Gastrocnemius medialis (tissue), 4 donors: ENCODE data around the gene ZBTB17. TPM values are rescaled to one million over a fixed set of nuclear protein-coding genes. Genes with fewer than 3 reads are reported as not detected.

Experiments used
- ATAC-seq, 2 donors: fragments of 150-250 bp; one replicate each; pipeline ENCODE4 v1.9.1; 2016
- DNase-seq, 2 donors: peaks; one replicate each; pipeline ENCODE4 v3.0.0-alpha.2; 2019
- H3K27ac ChIP-seq, 4 donors: fragments of 200-600 bp; sonication (generic); 1 replicate in 1 of 4; 2 replicates in 3 of 4; pipeline ENCODE4 v1.5.1; 2016 to 2018; ENCODE audit warnings: mild to moderate bottlenecking in 2 of 4, moderate library complexity in 1 of 4
- H3K27me3 ChIP-seq, 3 donors: fragments of 200-600 bp; sonication (generic) in 2 of 3; 1 replicate in 1 of 3; 2 replicates in 2 of 3; pipeline versions ENCODE4 v1.5.1 to v1.6.0; 2016 to 2019; ENCODE audit warnings: mild to moderate bottlenecking in 1 of 3, moderate library complexity in 1 of 3
- H3K36me3 ChIP-seq, 2 donors: fragments of 200-600 bp; sonication (generic) in 1 of 2; one replicate each; pipeline ENCODE4 v1.5.1; 2017 to 2018
- H3K4me1 ChIP-seq, 2 donors: fragments of 200-600 bp; sonication (generic) in 1 of 2; one replicate each; pipeline ENCODE4 v1.5.1; 2016 to 2017; ENCODE audit warnings: mild to moderate bottlenecking in 2 of 2
- H3K4me3 ChIP-seq, 4 donors: fragments of 200-600 bp; sonication (generic) in 3 of 4; 1 replicate in 1 of 4; 2 replicates in 3 of 4; pipeline ENCODE4 v1.5.1; 2016 to 2019; ENCODE audit warnings: mild to moderate bottlenecking in 2 of 4
- H3K9me3 ChIP-seq, 3 donors: fragments of 200-600 bp; sonication (generic) in 2 of 3; 1 replicate in 1 of 3; 2 replicates in 2 of 3; pipeline ENCODE4 v1.5.1; 2016 to 2019
- CTCF ChIP-seq, 5 experiments: fragments of 450-650 bp in 3 of 5; fragments of 200-600 bp in 2 of 5; sonication (generic) in 2 of 5; IDR thresholded peaks in 4 of 5; conservative IDR thresholded peaks in 1 of 5; 1 replicate in 4 of 5; 2 replicates in 1 of 5; pipeline ENCODE4 v1.5.1; 2016 to 2019; ENCODE audit warnings: antibody characterized with exemption in 5 of 5, mild to moderate bottlenecking in 3 of 5, moderate library complexity in 3 of 5
- POLR2A ChIP-seq, 2 donors: fragments of 450-650 bp; IDR thresholded peaks; one replicate each; pipeline ENCODE4 v1.6.1; 2017; ENCODE audit warnings: antibody characterized with exemption in 2 of 2, mild to moderate bottlenecking in 2 of 2, moderate library complexity in 2 of 2
- in situ Hi-C, 4 donors: fragments of 200-750 bp; cut with MboI; loops; one replicate each; pipeline versions ENCODE4 v1.15.0 to v1.8.0; 2017; ENCODE audit warnings: low sequenced_read_pairs in 4 of 4
- intact Hi-C: fragments of 100-400 bp; cut with DNase I; formaldehyde crosslinking; loops from one replicate; pipeline ENCODE4 v1.15.1; 2023; ENCODE audit warnings: low total_unique reads
- total RNA-seq, 4 donors: library from RNA; depleted of rRNA; stranded (reverse); fragments of >200 nt; gene quantifications; one replicate each; pipeline versions ENCODE4 v1.1.0 to v1.2.3, GENCODE V29; 2016

Gene ZBTB17
- total RNA-seq, 4 donors from 2014 or later = 25.9 to 44.1 (median 31.5) TPM

GRCh38 chr1:15965228-15965767 lies 10.6 kb downstream of the ZBTB17 start:
- peak overlapping the region; percentile 11 to 61 (median 41) for H3K27ac ChIP-seq
- ATAC-seq (peak in 1 of 2 donors; percentile 29), DNase-seq (no peak)
- H3K36me3 ChIP-seq = no peaks in the 10 kb centered on the region
- H3K4me1 ChIP-seq = peaks cover 18% of the 10 kb centered on the region in 2 donors
- TF ChIP-seq POLR2A (IDR thresholded peaks at IDR 0.05) = no peak
- TF ChIP-seq CTCF (IDR thresholded peaks at IDR 0.05 in 4 of 5, conservative IDR thresholded peaks at IDR 0.05 in 1 of 5) = no peak
- intact Hi-C loops (no loop called here), in situ Hi-C loops (loop anchor here in 1 of 4 donors (25.0 kb wide), 1 partner anchor 153 kb away; the partner anchor contains the start of gene UQCRHL)
- H3K27me3 ChIP-seq = no peaks in the 10 kb centered on the region
- no peaks in the 10 kb centered on the region for H3K9me3 ChIP-seq
- no peak overlapping the region for H3K4me3 ChIP-seq

- DNase-seq = no peak
- in situ Hi-C loops (loop anchor here in 1 of 4 donors (25.0 kb wide), 1 partner anchor 152 kb away; the partner anchor contains the start of gene UQCRHL), intact Hi-C loops (no loop called here)
- Histone ChIP-seq H3K4me3 (no peak overlapping the region), H3K4me1 (peaks cover 18 to 20% of the 10 kb centered on the region in 2 donors), H3K27ac (peak overlapping the region in 1 of 4 donors; percentile 12), H3K9me3 (no peaks in the 10 kb centered on the region), H3K36me3 (no peaks in the 10 kb centered on the region), H3K27me3 (no peaks in the 10 kb centered on the region)
- no peak for ATAC-seq
- TF ChIP-seq CTCF (IDR thresholded peaks at IDR 0.05 in 4 of 5, conservative IDR thresholded peaks at IDR 0.05 in 1 of 5) = no peak
- TF ChIP-seq POLR2A (IDR thresholded peaks at IDR 0.05) = no peak
Observed at GRCh38 chr1:15963968-15964648, 11.8 kb downstream of the ZBTB17 start.

GRCh38 chr1:15963363-15963967 lies 12.4 kb downstream of the ZBTB17 start:
- DNase-seq (no peak), ATAC-seq (no peak)
- intact Hi-C loops (no loop called here), in situ Hi-C loops (loop anchor here in 1 of 4 donors (25.0 kb wide), 1 partner anchor 151 kb away; the partner anchor contains the start of gene UQCRHL)
- no peak overlapping the region for H3K4me3 ChIP-seq
- H3K9me3 ChIP-seq = no peaks in the 10 kb centered on the region
- no peak overlapping the region for H3K27ac ChIP-seq
- no peak for TF ChIP-seq POLR2A (IDR thresholded peaks at IDR 0.05)
- TF ChIP-seq CTCF (IDR thresholded peaks at IDR 0.05 in 4 of 5, conservative IDR thresholded peaks at IDR 0.05 in 1 of 5) = no peak
- no peaks in the 10 kb centered on the region for H3K27me3 ChIP-seq
- no peaks in the 10 kb centered on the region for H3K36me3 ChIP-seq
- H3K4me1 ChIP-seq = peaks cover 22 to 27% of the 10 kb centered on the region in 2 donors

GRCh38 chr1:15962671-15963362 lies 13.1 kb downstream of the ZBTB17 start:
- no peak for TF ChIP-seq POLR2A (IDR thresholded peaks at IDR 0.05)
- Histone ChIP-seq H3K4me3 (no peak overlapping the region), H3K36me3 (no peaks in the 10 kb centered on the region), H3K4me1 (peaks cover 28 to 30% of the 10 kb centered on the region in 2 donors), H3K27me3 (no peaks in the 10 kb centered on the region), H3K9me3 (no peaks in the 10 kb centered on the region), H3K27ac (no peak overlapping the region)
- DNase-seq (no peak), ATAC-seq (no peak)
- in situ Hi-C loops (loop anchor here in 1 of 4 donors (25.0 kb wide), 1 partner anchor 151 kb away; the partner anchor contains the start of gene UQCRHL), intact Hi-C loops (no loop called here)
